Measurements from ENCODE around the gene MRPS9. TPM values are rescaled to one million over a fixed set of nuclear protein-coding genes. Genes with fewer than 3 reads are reported as not detected.

MRPS9 gene
- total RNA-seq, 1 donor from 2014 or later = 41.6 TPM

- no peak for DNase-seq (ENCODE audit: low spot score)
- intact Hi-C loops (cut with DNase I) = no loop called here
Measured at GRCh38 chr2:105143467-105144151, 105.7 kb downstream of the MRPS9 start.

- DNase-seq (ENCODE audit: low spot score) = no peak
- intact Hi-C loops (cut with DNase I) = no loop called here
Measured at GRCh38 chr2:105144152-105144940, 106.5 kb downstream of the MRPS9 start.

GRCh38 chr2:105144941-105145300 is 107.1 kb downstream of the MRPS9 start:
- intact Hi-C loops (cut with DNase I) = no loop called here
- no peak for DNase-seq (ENCODE audit: low spot score)

GRCh38 chr2:105149272-105149671 is 111.4 kb downstream of the MRPS9 start:
- DNase-seq (ENCODE audit: low spot score) = no peak
- intact Hi-C loops (cut with DNase I) = no loop called here

Other genes with a start within 250 kb of the MRPS9 start
- 0.11 TPM for gene POU3F3, start 184.0 kb upstream of the MRPS9 start, total RNA-seq
- not detected for gene GPR45, start 203.7 kb downstream of the MRPS9 start, total RNA-seq